HCT116 (cell line): ENCODE results near the gene ADK. TPM values are rescaled to one million over a fixed set of nuclear protein-coding genes. Genes with fewer than 3 reads are reported as not detected.

ENCODE experiments used
- ATAC-seq: fragments of 200-7000 bp; cut with Tn5 transposase; 2 replicates; pipeline ENCODE4 v1.9.1; 2020; ENCODE audit warnings: mild to moderate bottlenecking, moderate library complexity
- BruUV-seq: library from RNA; stranded (reverse); fragments of 400-500 nt; replicated peaks from 2 replicates; lab custom pipeline; 2021; lab: Mats Ljungman, UMichigan
- CTCF ChIA-PET: fragments of 300-600 bp; sonication (Branson Sonifier 250); formaldehyde crosslinking; loops from one replicate; lab custom pipeline; 2021; ENCODE audit warnings: antibody characterized with exemption; lab: Charles Lee
- POLR2A ChIA-PET: fragments of 300-600, 350-600 bp; sonication (Branson Sonifier 250); formaldehyde crosslinking; loops from one replicate; lab custom pipeline; 2021; ENCODE audit warnings: antibody characterized with exemption; lab: Charles Lee
- RAD21 ChIA-PET, 2 experiments: fragments of 300-600 bp; sonication (Branson Sonifier 250); formaldehyde crosslinking; loops; one replicate each; lab custom pipeline; 2023; ENCODE audit warnings: low total read pairs in 2 of 2; ENCODE audit not compliant: uncharacterized antibody in 2 of 2, unreplicated experiment in 2 of 2, low non-redundant PET in 1 of 2; lab: Charles Lee
- DNase-seq: peaks from one replicate; pipeline ENCODE4 v3.0.0-alpha.2; 2010; ENCODE audit warnings: low read depth, low spot score
- H2AFZ ChIP-seq: fragments of 200-600 bp; shearing (Covaris generic), sonication (generic); 2 replicates; pipeline ENCODE4 v1.6.1; 2017; ENCODE audit warnings: low read depth, mixed run types, mixed read lengths, antibody characterized with exemption, low read length; ENCODE audit not compliant: poor library complexity, severe bottlenecking
- H3K27ac ChIP-seq: 2 replicates; pipeline ENCODE4 v1.5.1; 2012; ENCODE audit warnings: low read depth, low read length
- H3K27me3 ChIP-seq: fragments of 200-600 bp; sonication (generic); 2 replicates; pipeline ENCODE4 v1.6.1; 2016; ENCODE audit warnings: mixed run types, low read length, mixed read lengths; ENCODE audit not compliant: insufficient read depth
- H3K36me3 ChIP-seq, 2 experiments: fragments of 200-500 bp in 1 of 2; fragments of 200-600 bp in 1 of 2; sonication (Bioruptor generic) in 1 of 2; sonication (generic) in 1 of 2; 2 replicates each; pipeline versions ENCODE4 v1.5.1 to v1.6.1; 2014 to 2016; ENCODE audit warnings: low read length in 2 of 2, inconsistent platforms in 1 of 2, mixed read lengths in 1 of 2, mixed run types in 1 of 2; ENCODE audit not compliant: insufficient read depth in 2 of 2, control insufficient read depth in 1 of 2
- H3K4me1 ChIP-seq, 2 experiments: fragments of 200-600 bp in 1 of 2; sonication (generic) in 1 of 2; 2 replicates each; pipeline versions ENCODE4 v1.5.1 to v1.6.1; 2012 to 2017; ENCODE audit warnings: low read length in 2 of 2, inconsistent platforms in 1 of 2, mild to moderate bottlenecking in 1 of 2, mixed read lengths in 1 of 2, mixed run types in 1 of 2, moderate library complexity in 1 of 2; ENCODE audit not compliant: insufficient read depth in 2 of 2, control insufficient read depth in 1 of 2
- H3K4me2 ChIP-seq: fragments of 200-600 bp; sonication (generic); 2 replicates; pipeline ENCODE4 v1.6.1; 2017; ENCODE audit warnings: mixed run types, low read length, mixed read lengths
- H3K4me3 ChIP-seq, 2 experiments: fragments of 200-600 bp in 1 of 2; sonication (generic) in 1 of 2; replicated peaks in 1 of 2; 2 replicates each; pipeline ENCODE4 v1.5.1; 2011 to 2016; ENCODE audit warnings: low read length in 2 of 2, control low read depth in 1 of 2, low read depth in 1 of 2, mild to moderate bottlenecking in 1 of 2, mixed read lengths in 1 of 2, mixed run types in 1 of 2
- H3K79me2 ChIP-seq: fragments of 200-600 bp; sonication (generic); 2 replicates; pipeline ENCODE4 v1.6.1; 2017; ENCODE audit warnings: mild to moderate bottlenecking, mixed run types, low read length, moderate library complexity, mixed read lengths; ENCODE audit not compliant: insufficient read depth
- H3K9ac ChIP-seq: fragments of 200-600 bp; sonication (generic); 2 replicates; pipeline ENCODE4 v1.6.1; 2016; ENCODE audit warnings: low read length, mixed read lengths
- H3K9me2 ChIP-seq: fragments of 200-600 bp; sonication (generic), shearing (Covaris generic); 2 replicates; pipeline ENCODE4 v1.6.1; 2017; ENCODE audit warnings: mixed run types, mild to moderate bottlenecking, moderate library complexity; ENCODE audit not compliant: insufficient read depth
- H3K9me3 ChIP-seq, 2 experiments: fragments of 200-500 bp in 1 of 2; fragments of 200-600 bp in 1 of 2; sonication (Bioruptor generic) in 1 of 2; sonication (generic) in 1 of 2; 2 replicates each; pipeline ENCODE4 v1.6.1; 2014 to 2017; ENCODE audit warnings: low read length in 2 of 2, mixed read lengths in 2 of 2, inconsistent platforms in 1 of 2, low read depth in 1 of 2, mild to moderate bottlenecking in 1 of 2, mixed run types in 1 of 2, moderate library complexity in 1 of 2; ENCODE audit not compliant: control insufficient read depth in 1 of 2, insufficient read depth in 1 of 2
- H4K20me1 ChIP-seq: fragments of 200-600 bp; sonication (generic), shearing (Covaris generic); 2 replicates; pipeline ENCODE4 v1.6.1; 2017; ENCODE audit warnings: mixed run types, mild to moderate bottlenecking, moderate library complexity; ENCODE audit not compliant: insufficient read depth
- CBX3 ChIP-seq: IDR thresholded peaks from 2 replicates; pipeline ENCODE4 v1.6.1; 2012; ENCODE audit warnings: low read depth
- POLR2AphosphoS5 ChIP-seq: IDR thresholded peaks from 2 replicates; pipeline ENCODE4 v1.6.1; 2011; ENCODE audit warnings: mild to moderate bottlenecking, low read depth, low read length, moderate library complexity
- SIN3A ChIP-seq: IDR thresholded peaks from 2 replicates; pipeline ENCODE4 v1.6.1; 2012; ENCODE audit warnings: low read depth
- ZFX ChIP-seq: fragments of 450-650 bp; IDR thresholded peaks from 2 replicates; pipeline ENCODE4 v1.6.1; 2017
- intact Hi-C: fragments of 100-400 bp; cut with micrococcal nuclease; formaldehyde crosslinking; loops from 2 replicates; pipeline ENCODE4 v1.10.0; 2022
- total RNA-seq: library from RNA; stranded (reverse); gene quantifications from one replicate; pipeline ENCODE4 v1.2.1, GENCODE V29; 2021; ENCODE audit not compliant: unreplicated experiment
- TF ChIP-seq, protein P1 (sequence below): IDR thresholded peaks from 2 replicates; pipeline ENCODE4 v1.6.1; 2012; ENCODE audit warnings: low read depth
- TF ChIP-seq, protein P2 (sequence below), 3 experiments: fragments of 200-600 bp in 1 of 3; sonication (generic) in 1 of 3; IDR thresholded peaks in 2 of 3; conservative IDR thresholded peaks in 1 of 3; 2 replicates each; pipeline ENCODE4 v1.5.1; 2012 to 2017; ENCODE audit warnings: low read depth in 2 of 3, low read length in 2 of 3, antibody characterized with exemption in 1 of 3, borderline replicate concordance in 1 of 3, control low read depth in 1 of 3, mild to moderate bottlenecking in 1 of 3, mixed read lengths in 1 of 3, mixed run types in 1 of 3, moderate library complexity in 1 of 3; ENCODE audit not compliant: insufficient read depth in 1 of 3

Gene ADK
- total RNA-seq, 1 experiment from 2014 or later, result 55.0 TPM

DNA sequence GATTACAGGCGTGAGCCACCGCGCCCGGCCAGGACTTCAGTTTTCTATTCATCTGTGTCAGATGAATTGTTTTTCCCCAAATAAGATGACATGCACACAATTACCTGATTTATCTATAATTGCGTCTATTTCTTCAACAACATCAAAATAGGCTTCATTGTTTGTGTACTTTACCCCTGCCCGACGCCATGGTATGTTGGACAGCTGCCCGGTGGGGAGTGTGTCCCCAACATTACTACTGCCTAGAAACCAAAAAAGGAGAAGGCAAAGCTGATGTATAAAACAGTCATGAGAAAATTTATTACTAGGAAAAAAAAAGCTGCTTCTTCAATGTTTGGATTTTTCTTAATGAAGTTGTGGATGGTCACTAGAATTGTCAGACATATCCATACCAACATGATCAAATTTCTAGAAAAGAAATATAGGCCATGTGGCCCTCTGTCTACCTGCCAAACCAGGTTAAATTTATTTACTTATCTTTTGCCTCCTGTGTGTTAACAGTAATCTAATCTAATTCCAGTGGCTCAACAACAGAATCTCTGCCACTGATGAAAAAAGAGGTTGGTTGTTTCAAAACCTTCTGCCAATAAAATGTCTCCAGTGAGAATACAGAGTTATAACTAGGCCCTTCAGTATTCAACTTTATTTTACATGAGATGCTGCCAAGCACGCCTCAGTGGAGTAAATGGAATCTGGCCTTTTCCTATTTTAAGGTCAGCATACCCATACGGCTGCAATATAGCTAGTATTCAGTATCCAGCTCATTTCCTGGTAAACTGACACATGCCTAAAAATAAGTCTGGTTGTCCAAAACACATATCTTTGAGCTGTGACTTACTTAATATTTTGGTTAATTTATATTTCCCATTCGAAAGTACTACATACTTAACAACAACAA is 16.8 kb upstream of the ADK start (continued):
- TF ChIP-seq, protein P1, sequence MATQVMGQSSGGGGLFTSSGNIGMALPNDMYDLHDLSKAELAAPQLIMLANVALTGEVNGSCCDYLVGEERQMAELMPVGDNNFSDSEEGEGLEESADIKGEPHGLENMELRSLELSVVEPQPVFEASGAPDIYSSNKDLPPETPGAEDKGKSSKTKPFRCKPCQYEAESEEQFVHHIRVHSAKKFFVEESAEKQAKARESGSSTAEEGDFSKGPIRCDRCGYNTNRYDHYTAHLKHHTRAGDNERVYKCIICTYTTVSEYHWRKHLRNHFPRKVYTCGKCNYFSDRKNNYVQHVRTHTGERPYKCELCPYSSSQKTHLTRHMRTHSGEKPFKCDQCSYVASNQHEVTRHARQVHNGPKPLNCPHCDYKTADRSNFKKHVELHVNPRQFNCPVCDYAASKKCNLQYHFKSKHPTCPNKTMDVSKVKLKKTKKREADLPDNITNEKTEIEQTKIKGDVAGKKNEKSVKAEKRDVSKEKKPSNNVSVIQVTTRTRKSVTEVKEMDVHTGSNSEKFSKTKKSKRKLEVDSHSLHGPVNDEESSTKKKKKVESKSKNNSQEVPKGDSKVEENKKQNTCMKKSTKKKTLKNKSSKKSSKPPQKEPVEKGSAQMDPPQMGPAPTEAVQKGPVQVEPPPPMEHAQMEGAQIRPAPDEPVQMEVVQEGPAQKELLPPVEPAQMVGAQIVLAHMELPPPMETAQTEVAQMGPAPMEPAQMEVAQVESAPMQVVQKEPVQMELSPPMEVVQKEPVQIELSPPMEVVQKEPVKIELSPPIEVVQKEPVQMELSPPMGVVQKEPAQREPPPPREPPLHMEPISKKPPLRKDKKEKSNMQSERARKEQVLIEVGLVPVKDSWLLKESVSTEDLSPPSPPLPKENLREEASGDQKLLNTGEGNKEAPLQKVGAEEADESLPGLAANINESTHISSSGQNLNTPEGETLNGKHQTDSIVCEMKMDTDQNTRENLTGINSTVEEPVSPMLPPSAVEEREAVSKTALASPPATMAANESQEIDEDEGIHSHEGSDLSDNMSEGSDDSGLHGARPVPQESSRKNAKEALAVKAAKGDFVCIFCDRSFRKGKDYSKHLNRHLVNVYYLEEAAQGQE, result no peak

DNA sequence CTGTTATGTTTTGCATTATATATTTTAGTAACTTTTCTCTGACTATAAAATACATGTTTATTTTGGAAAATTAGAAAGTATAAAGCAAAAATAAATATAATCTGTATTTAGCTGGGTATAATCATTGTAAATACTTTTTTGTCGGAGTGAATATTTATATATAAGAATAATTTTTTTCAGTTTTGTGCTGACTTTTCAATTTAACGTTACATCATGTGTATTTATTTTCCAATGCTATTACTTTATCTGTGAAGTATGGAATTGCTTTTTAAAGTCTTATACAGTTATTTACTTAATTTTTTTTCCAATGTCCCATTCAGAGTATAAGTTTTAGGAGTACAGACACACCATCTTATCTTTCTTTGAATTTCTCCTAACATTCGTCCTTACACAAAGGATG is 15.6 kb upstream of the ADK start:
- H3K4me1 ChIP-seq, result no peaks in the 10 kb centered on the region
- POLR2A ChIA-PET, result interaction anchor here (0.8 kb wide), 1 partner anchor 85 kb away, joined by 3 read pairs; no protein-coding TSS in a partner anchor
- H3K9me3 ChIP-seq, result no peaks in the 10 kb centered on the region
- RAD21 ChIA-PET, result no interaction called here
- H3K27ac ChIP-seq, result no peak overlapping the region
- H3K27me3 ChIP-seq, result no peaks in the 10 kb centered on the region
- H4K20me1 ChIP-seq, result no peaks in the 10 kb centered on the region
- no peak overlapping the region for H3K4me3 ChIP-seq
- H3K36me3 ChIP-seq, result peaks cover 41 to 45% of the 10 kb centered on the region in 2 experiments
- no TSS peak for BruUV-seq
- H3K9ac ChIP-seq, result no peak overlapping the region
- TF ChIP-seq POLR2AphosphoS5 (no peak), SIN3A (no peak), ZFX (no peak), CBX3 (no peak)
- TF ChIP-seq, protein P1, result no peak
- TF ChIP-seq, protein P2, sequence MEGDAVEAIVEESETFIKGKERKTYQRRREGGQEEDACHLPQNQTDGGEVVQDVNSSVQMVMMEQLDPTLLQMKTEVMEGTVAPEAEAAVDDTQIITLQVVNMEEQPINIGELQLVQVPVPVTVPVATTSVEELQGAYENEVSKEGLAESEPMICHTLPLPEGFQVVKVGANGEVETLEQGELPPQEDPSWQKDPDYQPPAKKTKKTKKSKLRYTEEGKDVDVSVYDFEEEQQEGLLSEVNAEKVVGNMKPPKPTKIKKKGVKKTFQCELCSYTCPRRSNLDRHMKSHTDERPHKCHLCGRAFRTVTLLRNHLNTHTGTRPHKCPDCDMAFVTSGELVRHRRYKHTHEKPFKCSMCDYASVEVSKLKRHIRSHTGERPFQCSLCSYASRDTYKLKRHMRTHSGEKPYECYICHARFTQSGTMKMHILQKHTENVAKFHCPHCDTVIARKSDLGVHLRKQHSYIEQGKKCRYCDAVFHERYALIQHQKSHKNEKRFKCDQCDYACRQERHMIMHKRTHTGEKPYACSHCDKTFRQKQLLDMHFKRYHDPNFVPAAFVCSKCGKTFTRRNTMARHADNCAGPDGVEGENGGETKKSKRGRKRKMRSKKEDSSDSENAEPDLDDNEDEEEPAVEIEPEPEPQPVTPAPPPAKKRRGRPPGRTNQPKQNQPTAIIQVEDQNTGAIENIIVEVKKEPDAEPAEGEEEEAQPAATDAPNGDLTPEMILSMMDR (IDR thresholded peaks at IDR 0.05 in 2 of 3, conservative IDR thresholded peaks at IDR 0.05 in 1 of 3; ENCODE audit: borderline replicate concordance in 1 of 3, insufficient read depth in 1 of 3, low read depth in 2 of 3, low read length in 2 of 3), result no peak
- TF ChIP-seq, all 23 proteins: peak for 0
- H3K79me2 ChIP-seq, result peaks cover 8% of the 10 kb centered on the region
- ATAC-seq (no peak), DNase-seq (no peak)
- intact Hi-C loops, result no loop called here
- no peaks in the 10 kb centered on the region for H3K9me2 ChIP-seq
- CTCF ChIA-PET, result no interaction called here
- H3K4me2 ChIP-seq, result no peak overlapping the region
- H2AFZ ChIP-seq, result no peak overlapping the region
